ENCODE data around the gene ATP1B2.
A peak's percentile ranks its signal among the peaks of the same experiment; 100 is the strongest.
"Not testable (repeated sequence)": the region's sequence is repeated elsewhere in the genome, so short reads cannot be mapped to it uniquely, and the experiment has no call there.

ATP1B2 gene

DNA sequence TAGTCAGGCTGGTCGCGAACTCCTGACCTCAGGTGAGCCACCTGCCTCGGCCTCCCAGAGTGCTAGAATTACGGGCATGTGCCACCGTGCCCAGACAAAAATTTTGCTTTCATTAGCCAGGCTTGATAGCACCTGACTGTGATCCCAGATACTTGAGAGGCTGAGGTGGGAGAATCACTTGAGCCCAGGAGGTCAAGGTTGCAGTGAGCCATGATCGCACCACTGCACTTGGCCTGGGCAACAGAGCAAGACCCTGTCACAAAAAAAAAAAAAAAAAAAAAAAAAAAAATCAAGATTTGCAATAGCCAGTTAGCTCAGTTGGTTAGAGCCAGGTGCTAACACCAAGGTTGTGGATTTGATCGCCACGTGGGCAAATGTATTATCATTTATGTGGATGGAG, 29.9 kb upstream of the ATP1B2 start:
- Histone ChIP-seq H3K27ac (ENCODE audit: low read length) (no peak overlapping the region), H3K4me1 (ENCODE audit: control insufficient read depth, insufficient read depth, low read length) (no peaks in the 10 kb centered on the region), H3K9me3 (ENCODE audit: control insufficient read depth, insufficient read depth, low read length) (no peaks in the 10 kb centered on the region), H3K36me3 (ENCODE audit: control insufficient read depth, insufficient read depth, low read length) (no peaks in the 10 kb centered on the region), H3K27me3 (ENCODE audit: control insufficient read depth, insufficient read depth, low read length) (no peaks in the 10 kb centered on the region), H3K4me3 (ENCODE audit: low read length) (no peak overlapping the region)
- no CpG with 5 or more reads among the region's 8 CpGs for WGBS (ENCODE audit: insufficient coverage, insufficient read length)
- no peak for DNase-seq (ENCODE audit: low read depth, low spot score)

DNA sequence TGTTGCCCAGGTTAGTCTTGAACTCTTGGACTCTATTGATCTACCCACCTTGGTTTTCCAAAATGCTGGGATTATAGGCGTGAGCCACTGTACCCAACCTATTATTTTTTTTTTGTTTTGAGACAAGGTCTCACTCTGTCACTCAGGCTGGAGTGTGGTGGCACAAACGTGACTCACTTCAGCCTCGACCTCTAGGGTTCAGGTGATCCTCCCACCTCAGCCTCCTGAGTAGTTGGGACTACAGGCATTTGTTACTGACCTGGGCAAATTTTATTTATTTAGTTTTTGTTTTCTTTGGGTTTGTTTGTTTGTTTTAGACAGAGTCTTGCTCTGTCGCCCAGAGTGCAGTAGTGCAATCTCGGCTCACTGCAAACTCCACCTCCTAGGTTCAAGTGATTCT, 27.1 kb upstream of the ATP1B2 start:
- H3K27ac ChIP-seq (ENCODE audit: low read length), result no peak overlapping the region
- no peaks in the 10 kb centered on the region for H3K27me3 ChIP-seq (ENCODE audit: control insufficient read depth, insufficient read depth, low read length)
- H3K36me3 ChIP-seq (ENCODE audit: control insufficient read depth, insufficient read depth, low read length), result no peaks in the 10 kb centered on the region
- no peaks in the 10 kb centered on the region for H3K9me3 ChIP-seq (ENCODE audit: control insufficient read depth, insufficient read depth, low read length)
- H3K4me3 ChIP-seq (ENCODE audit: low read length), result no peak overlapping the region
- WGBS (ENCODE audit: insufficient coverage, insufficient read length), result no CpG with 5 or more reads among the region's 5 CpGs
- no peaks in the 10 kb centered on the region for H3K4me1 ChIP-seq (ENCODE audit: control insufficient read depth, insufficient read depth, low read length)
- DNase-seq (ENCODE audit: low read depth, low spot score), result no peak

DNA sequence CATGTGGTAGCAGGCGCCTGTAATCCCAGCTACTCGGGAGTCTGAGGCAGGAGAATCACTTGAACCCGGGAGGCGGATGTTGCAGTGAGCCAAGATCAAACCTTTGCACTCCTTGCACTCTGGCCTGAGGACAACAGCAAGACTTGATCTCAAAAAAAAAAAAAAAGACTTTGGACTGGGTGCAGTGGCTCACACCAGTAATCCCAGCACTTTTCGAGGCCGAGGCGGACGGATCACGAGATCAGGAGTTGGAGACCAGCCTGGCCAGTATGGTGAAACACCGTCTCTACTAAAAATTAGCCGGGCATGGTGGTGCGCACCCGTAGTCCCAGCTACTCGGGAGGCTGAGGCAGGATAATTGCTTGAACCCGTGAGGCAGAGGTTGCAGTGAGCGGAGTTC, 25.0 kb upstream of the ATP1B2 start:
- no CpG with 5 or more reads among the region's 16 CpGs for WGBS (ENCODE audit: insufficient coverage, insufficient read length)

DNA sequence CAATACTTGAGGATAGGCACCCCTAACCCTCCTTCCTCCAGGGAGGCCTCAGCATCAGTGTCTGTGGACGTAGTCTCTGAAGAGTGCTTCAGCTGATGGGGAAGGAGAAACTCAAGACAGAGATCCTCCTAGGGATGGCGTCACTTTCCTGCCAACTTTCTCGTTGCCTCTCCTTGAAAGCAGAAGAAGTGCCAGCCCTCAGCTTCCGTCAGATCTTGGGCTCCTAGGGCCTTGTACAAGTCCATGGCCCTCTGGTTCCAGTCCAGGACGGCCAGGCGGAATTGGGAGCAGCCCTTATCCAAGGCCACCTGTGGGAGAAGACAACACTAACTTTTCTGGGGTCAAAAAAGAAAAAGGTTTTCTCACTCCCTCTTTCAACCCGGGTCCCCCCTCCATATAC, 24.4 kb upstream of the ATP1B2 start:
- Histone ChIP-seq H3K4me3 (ENCODE audit: low read length) (no peak overlapping the region), H3K27ac (ENCODE audit: low read length) (no peak overlapping the region)
- WGBS (ENCODE audit: insufficient coverage, insufficient read length), result no CpG with 5 or more reads among the region's 7 CpGs

More for the DNA sequence above, 25.0 kb upstream of the ATP1B2 start:
- H3K36me3 ChIP-seq (ENCODE audit: control insufficient read depth, insufficient read depth, low read length); H3K9me3 ChIP-seq (ENCODE audit: control insufficient read depth, insufficient read depth, low read length); H3K27me3 ChIP-seq (ENCODE audit: control insufficient read depth, insufficient read depth, low read length); H3K27ac ChIP-seq (ENCODE audit: low read length); H3K4me1 ChIP-seq (ENCODE audit: control insufficient read depth, insufficient read depth, low read length); H3K4me3 ChIP-seq (ENCODE audit: low read length); DNase-seq (ENCODE audit: low read depth, low spot score): not testable (repeated sequence)

DNA sequence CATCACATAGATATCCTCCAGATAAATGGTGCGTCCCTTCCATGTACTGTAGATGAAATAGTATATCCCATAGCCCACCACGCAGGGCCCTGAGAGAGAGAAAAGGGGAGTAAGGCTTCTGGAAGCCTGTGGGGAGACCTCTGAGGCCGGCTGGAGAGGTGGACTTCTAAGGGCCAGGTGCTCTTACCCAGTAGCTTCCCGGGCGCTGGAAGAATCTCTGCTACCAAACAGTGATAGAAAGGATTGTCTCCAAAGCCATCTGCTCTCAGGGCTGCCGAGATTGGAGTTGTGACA, 23.8 kb upstream of the ATP1B2 start:
- no CpG with 5 or more reads among the region's 6 CpGs for WGBS (ENCODE audit: insufficient coverage, insufficient read length)
- H3K27ac ChIP-seq (ENCODE audit: low read length), result no peak overlapping the region

More for the DNA sequence above, 24.4 kb upstream of the ATP1B2 start:
- Histone ChIP-seq H3K4me1 (ENCODE audit: control insufficient read depth, insufficient read depth, low read length) (no peaks in the 10 kb centered on the region), H3K9me3 (ENCODE audit: control insufficient read depth, insufficient read depth, low read length) (no peaks in the 10 kb centered on the region), H3K27me3 (ENCODE audit: control insufficient read depth, insufficient read depth, low read length) (no peaks in the 10 kb centered on the region), H3K36me3 (ENCODE audit: control insufficient read depth, insufficient read depth, low read length) (no peaks in the 10 kb centered on the region)
- no peak for DNase-seq (ENCODE audit: low read depth, low spot score)

GRCh38 chr17:7627250-7628121, 23.2 kb upstream of the ATP1B2 start, which contains the start of gene SAT2:
Gene SAT2 (minus strand): TSS chr17:7627821. CDS start chr17:7627635, 186 bp downstream.
- peak; percentile 91 for DNase-seq (ENCODE audit: low read depth, low spot score)
- WGBS (ENCODE audit: insufficient coverage, insufficient read length), result no CpG with 5 or more reads among the region's 54 CpGs

More for the DNA sequence above, 23.8 kb upstream of the ATP1B2 start:
- Histone ChIP-seq H3K4me1 (ENCODE audit: control insufficient read depth, insufficient read depth, low read length) (no peaks in the 10 kb centered on the region), H3K9me3 (ENCODE audit: control insufficient read depth, insufficient read depth, low read length) (no peaks in the 10 kb centered on the region), H3K36me3 (ENCODE audit: control insufficient read depth, insufficient read depth, low read length) (no peaks in the 10 kb centered on the region), H3K27me3 (ENCODE audit: control insufficient read depth, insufficient read depth, low read length) (no peaks in the 10 kb centered on the region), H3K4me3 (ENCODE audit: low read length) (peak overlapping the region; percentile 84; the same call in 1 of the 2 replicates)
- DNase-seq (ENCODE audit: low read depth, low spot score), result no peak

GRCh38 chr17:7629939-7630571, 20.7 kb upstream of the ATP1B2 start, which contains the start of gene SHBG:
Gene SHBG (plus strand): TSS chr17:7630135. CDS start chr17:7630173, 38 bp downstream.
- H3K4me3 ChIP-seq (ENCODE audit: low read length), result no peak within 1 kb of the TSS
- H3K4me1 ChIP-seq (ENCODE audit: control insufficient read depth, insufficient read depth, low read length), result peaks cover 5% of the 10 kb centered on the region; the same call in 1 of the 2 replicates
- H3K9me3 ChIP-seq (ENCODE audit: control insufficient read depth, insufficient read depth, low read length), result no peaks in the 10 kb centered on the region
- no CpG with 5 or more reads among the region's 13 CpGs for WGBS (ENCODE audit: insufficient coverage, insufficient read length)
- no peak within 1 kb of the TSS for H3K27ac ChIP-seq (ENCODE audit: low read length)
- no peak for DNase-seq (ENCODE audit: low read depth, low spot score)
- no peaks in the 10 kb centered on the region for H3K27me3 ChIP-seq (ENCODE audit: control insufficient read depth, insufficient read depth, low read length)
- no peaks in the 10 kb centered on the region for H3K36me3 ChIP-seq (ENCODE audit: control insufficient read depth, insufficient read depth, low read length)

More at GRCh38 chr17:7627250-7628121, 23.2 kb upstream of the ATP1B2 start, which contains the start of gene SAT2:
- peak within 1 kb of the TSS; percentile 84 for H3K4me3 ChIP-seq (ENCODE audit: low read length)
- no peaks in the 10 kb centered on the region for H3K27me3 ChIP-seq (ENCODE audit: control insufficient read depth, insufficient read depth, low read length)
- H3K4me1 ChIP-seq (ENCODE audit: control insufficient read depth, insufficient read depth, low read length), result no peaks in the 10 kb centered on the region
- H3K27ac ChIP-seq (ENCODE audit: low read length), result no peak within 1 kb of the TSS
- H3K36me3 ChIP-seq (ENCODE audit: control insufficient read depth, insufficient read depth, low read length), result no peaks in the 10 kb centered on the region
- no peaks in the 10 kb centered on the region for H3K9me3 ChIP-seq (ENCODE audit: control insufficient read depth, insufficient read depth, low read length)

DNA sequence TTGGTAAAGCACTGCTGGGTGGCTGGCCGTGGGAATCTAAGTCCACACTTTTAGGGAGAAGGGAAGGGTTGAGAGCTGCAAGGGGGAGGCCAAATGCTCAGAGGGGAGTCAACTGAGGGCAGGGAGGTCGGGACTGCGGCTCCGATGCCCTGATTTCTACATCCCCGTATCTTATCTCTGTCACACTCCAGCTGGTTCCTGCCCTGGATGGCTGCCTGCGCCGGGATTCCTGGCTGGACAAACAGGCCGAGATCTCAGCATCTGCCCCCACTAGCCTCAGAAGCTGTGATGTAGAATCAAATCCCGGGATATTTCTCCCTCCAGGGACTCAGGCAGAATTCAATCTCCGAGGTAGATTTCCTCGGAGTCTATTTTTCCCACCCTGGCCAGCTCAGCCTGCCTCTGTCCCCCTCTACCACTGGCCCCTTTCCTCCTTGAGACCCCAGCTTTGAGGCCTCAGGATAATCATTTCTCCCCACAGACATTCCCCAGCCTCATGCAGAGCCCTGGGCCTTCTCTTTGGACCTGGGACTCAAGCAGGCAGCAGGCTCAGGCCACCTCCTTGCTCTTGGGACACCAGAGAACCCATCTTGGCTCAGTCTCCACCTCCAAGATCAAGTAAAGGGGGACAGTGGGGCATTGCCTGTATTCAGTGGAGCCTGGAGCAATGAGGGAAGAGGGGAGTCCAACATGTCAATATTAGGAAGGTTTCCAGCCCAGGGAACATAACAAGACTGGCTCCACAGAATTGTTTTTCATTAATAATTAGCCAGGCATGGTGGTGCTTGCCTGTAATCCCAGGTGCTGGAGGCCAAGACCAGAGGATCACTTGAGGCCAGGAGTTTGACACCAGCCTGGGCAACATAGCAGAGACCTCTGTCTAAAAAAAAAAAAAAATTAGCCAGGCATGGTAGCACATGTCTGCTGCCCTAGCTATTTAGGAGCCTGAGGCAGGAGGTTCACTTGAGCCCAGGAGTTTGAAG, 19.0 kb upstream of the ATP1B2 start:
- no CpG with 5 or more reads among the region's 11 CpGs for WGBS (ENCODE audit: insufficient coverage, insufficient read length)
- Histone ChIP-seq H3K36me3 (ENCODE audit: control insufficient read depth, insufficient read depth, low read length) (no peaks in the 10 kb centered on the region), H3K9me3 (ENCODE audit: control insufficient read depth, insufficient read depth, low read length) (no peaks in the 10 kb centered on the region), H3K27ac (ENCODE audit: low read length) (no peak overlapping the region), H3K27me3 (ENCODE audit: control insufficient read depth, insufficient read depth, low read length) (no peaks in the 10 kb centered on the region), H3K4me3 (ENCODE audit: low read length) (no peak overlapping the region), H3K4me1 (ENCODE audit: control insufficient read depth, insufficient read depth, low read length) (peaks cover 8% of the 10 kb centered on the region; the same call in 1 of the 2 replicates)
- DNase-seq (ENCODE audit: low read depth, low spot score), result no peak

DNA sequence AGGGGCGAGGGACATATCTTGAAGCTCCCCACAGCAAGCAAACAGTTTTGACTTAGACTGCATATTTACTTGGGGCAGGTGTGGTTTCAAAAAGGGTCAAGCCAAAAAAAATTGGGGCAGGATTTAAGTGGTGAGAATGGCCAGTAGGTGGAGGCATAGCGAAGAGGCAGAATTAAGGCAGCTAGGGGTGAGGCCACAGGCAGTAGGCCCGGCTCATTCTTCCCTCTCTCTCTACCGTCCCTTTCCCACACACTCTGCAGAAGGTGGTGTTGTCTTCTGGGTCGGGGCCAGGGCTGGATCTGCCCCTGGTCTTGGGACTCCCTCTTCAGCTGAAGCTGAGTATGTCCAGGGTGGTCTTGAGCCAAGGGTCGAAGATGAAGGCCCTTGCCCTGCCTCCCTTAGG, 18.2 kb upstream of the ATP1B2 start:
- no peak for DNase-seq (ENCODE audit: low read depth, low spot score)
- Histone ChIP-seq H3K27me3 (ENCODE audit: control insufficient read depth, insufficient read depth, low read length) (no peaks in the 10 kb centered on the region), H3K9me3 (ENCODE audit: control insufficient read depth, insufficient read depth, low read length) (no peaks in the 10 kb centered on the region), H3K36me3 (ENCODE audit: control insufficient read depth, insufficient read depth, low read length) (no peaks in the 10 kb centered on the region), H3K4me3 (ENCODE audit: low read length) (no peak overlapping the region), H3K27ac (ENCODE audit: low read length) (no peak overlapping the region), H3K4me1 (ENCODE audit: control insufficient read depth, insufficient read depth, low read length) (peaks cover 8% of the 10 kb centered on the region; the same call in 1 of the 2 replicates)
- no CpG with 5 or more reads among the region's 6 CpGs for WGBS (ENCODE audit: insufficient coverage, insufficient read length)

GRCh38 chr17:7633093-7633492, 17.6 kb upstream of the ATP1B2 start:
- DNase-seq (ENCODE audit: low read depth, low spot score), result no peak
- WGBS (ENCODE audit: insufficient coverage, insufficient read length), result no CpG with 5 or more reads among the region's 2 CpGs
- Histone ChIP-seq H3K36me3 (ENCODE audit: control insufficient read depth, insufficient read depth, low read length) (no peaks in the 10 kb centered on the region), H3K27me3 (ENCODE audit: control insufficient read depth, insufficient read depth, low read length) (no peaks in the 10 kb centered on the region), H3K4me1 (ENCODE audit: control insufficient read depth, insufficient read depth, low read length) (peaks cover 8% of the 10 kb centered on the region; the same call in 1 of the 2 replicates), H3K4me3 (ENCODE audit: low read length) (no peak overlapping the region), H3K9me3 (ENCODE audit: control insufficient read depth, insufficient read depth, low read length) (no peaks in the 10 kb centered on the region), H3K27ac (ENCODE audit: low read length) (no peak overlapping the region)
